ENCODE measurements around the gene SERPINA1. TPM values are rescaled to one million over a fixed set of nuclear protein-coding genes. Genes with fewer than 3 reads are reported as not detected.

The SERPINA1 gene
- total RNA-seq, 1 experiment from 2014 or later, result 10.5 TPM

GRCh38 chr14:94398182-94398479, 9.7 kb upstream of the SERPINA1 start:
- Histone ChIP-seq H3K27me3 (ENCODE audit: low read length) (no peaks in the 10 kb centered on the region), H3K4me3 (ENCODE audit: low read length) (no peak overlapping the region), H3K27ac (ENCODE audit: low read length) (no peak overlapping the region), H3F3A (ENCODE audit: low read length, unreplicated experiment) (no peaks in the 10 kb centered on the region), H2AFZ (ENCODE audit: low read length) (no peak overlapping the region), H3K9me2 (replicated peaks; ENCODE audit: low read length) (no peaks in the 10 kb centered on the region), H3K79me2 (ENCODE audit: low read length) (no peaks in the 10 kb centered on the region), H3K4me2 (ENCODE audit: low read length) (no peak overlapping the region), H3K9ac (ENCODE audit: low read length) (no peak overlapping the region), H4K20me1 (ENCODE audit: low read length) (no peaks in the 10 kb centered on the region), H3K36me3 (ENCODE audit: low read depth, low read length) (no peaks in the 10 kb centered on the region), H3K9me3 (ENCODE audit: low read length) (no peaks in the 10 kb centered on the region), H3K4me1 (ENCODE audit: insufficient read depth, low read length) (0 out of 2 replicates have a peak, but pooled peaks cover 4% of the 10 kb centered on the region)
- BruUV-seq (replicated peaks), result no TSS peak
- ChIA-PET CTCF (no interaction called here), POLR2A (ENCODE audit: unreplicated experiment) (no interaction called here)
- intact Hi-C loops (cut with micrococcal nuclease), result no loop called here
- DNase-seq (no peak), ATAC-seq (no peak)
- TF ChIP-seq EZH2phosphoT487 (IDR thresholded peaks at IDR 0.05; ENCODE audit: borderline replicate concordance, low read length) (no peak), EZH2 (IDR thresholded peaks at IDR 0.05; ENCODE audit: low read length, unreplicated experiment) (no peak)
- TF ChIP-seq, protein P1, sequence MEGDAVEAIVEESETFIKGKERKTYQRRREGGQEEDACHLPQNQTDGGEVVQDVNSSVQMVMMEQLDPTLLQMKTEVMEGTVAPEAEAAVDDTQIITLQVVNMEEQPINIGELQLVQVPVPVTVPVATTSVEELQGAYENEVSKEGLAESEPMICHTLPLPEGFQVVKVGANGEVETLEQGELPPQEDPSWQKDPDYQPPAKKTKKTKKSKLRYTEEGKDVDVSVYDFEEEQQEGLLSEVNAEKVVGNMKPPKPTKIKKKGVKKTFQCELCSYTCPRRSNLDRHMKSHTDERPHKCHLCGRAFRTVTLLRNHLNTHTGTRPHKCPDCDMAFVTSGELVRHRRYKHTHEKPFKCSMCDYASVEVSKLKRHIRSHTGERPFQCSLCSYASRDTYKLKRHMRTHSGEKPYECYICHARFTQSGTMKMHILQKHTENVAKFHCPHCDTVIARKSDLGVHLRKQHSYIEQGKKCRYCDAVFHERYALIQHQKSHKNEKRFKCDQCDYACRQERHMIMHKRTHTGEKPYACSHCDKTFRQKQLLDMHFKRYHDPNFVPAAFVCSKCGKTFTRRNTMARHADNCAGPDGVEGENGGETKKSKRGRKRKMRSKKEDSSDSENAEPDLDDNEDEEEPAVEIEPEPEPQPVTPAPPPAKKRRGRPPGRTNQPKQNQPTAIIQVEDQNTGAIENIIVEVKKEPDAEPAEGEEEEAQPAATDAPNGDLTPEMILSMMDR (conservative IDR thresholded peaks at IDR 0.05; ENCODE audit: low read depth, low read length), result no peak

- no peak overlapping the region for H3K27ac ChIP-seq (ENCODE audit: low read length)
- ATAC-seq (no peak), DNase-seq (no peak)
- intact Hi-C loops (cut with micrococcal nuclease), result no loop called here
- H3K9ac ChIP-seq (ENCODE audit: low read length), result no peak overlapping the region
- no peaks in the 10 kb centered on the region for H3K9me3 ChIP-seq (ENCODE audit: low read length)
- no peak overlapping the region for H3K4me2 ChIP-seq (ENCODE audit: low read length)
- H3K27me3 ChIP-seq (ENCODE audit: low read length), result no peaks in the 10 kb centered on the region
- H3K9me2 ChIP-seq (replicated peaks; ENCODE audit: low read length), result no peaks in the 10 kb centered on the region
- ChIA-PET CTCF (no interaction called here), POLR2A (ENCODE audit: unreplicated experiment) (no interaction called here)
- TF ChIP-seq EZH2 (IDR thresholded peaks at IDR 0.05; ENCODE audit: low read length, unreplicated experiment), result no peak
- no peak for TF ChIP-seq EZH2phosphoT487 (IDR thresholded peaks at IDR 0.05; ENCODE audit: borderline replicate concordance, low read length)
- TF ChIP-seq, protein P1 (conservative IDR thresholded peaks at IDR 0.05; ENCODE audit: low read depth, low read length), result no peak
- no peaks in the 10 kb centered on the region for H3K79me2 ChIP-seq (ENCODE audit: low read length)
- no peaks in the 10 kb centered on the region for H3F3A ChIP-seq (ENCODE audit: low read length, unreplicated experiment)
- 0 out of 2 replicates have a peak, but pooled peaks cover 4% of the 10 kb centered on the region for H3K4me1 ChIP-seq (ENCODE audit: insufficient read depth, low read length)
- no TSS peak for BruUV-seq (replicated peaks)
- H3K4me3 ChIP-seq (ENCODE audit: low read length), result no peak overlapping the region
- H4K20me1 ChIP-seq (ENCODE audit: low read length), result no peaks in the 10 kb centered on the region
- H3K36me3 ChIP-seq (ENCODE audit: low read depth, low read length), result no peaks in the 10 kb centered on the region
- no peak overlapping the region for H2AFZ ChIP-seq (ENCODE audit: low read length)
Measured at GRCh38 chr14:94397289-94398181, 9.1 kb upstream of the SERPINA1 start.

DNA sequence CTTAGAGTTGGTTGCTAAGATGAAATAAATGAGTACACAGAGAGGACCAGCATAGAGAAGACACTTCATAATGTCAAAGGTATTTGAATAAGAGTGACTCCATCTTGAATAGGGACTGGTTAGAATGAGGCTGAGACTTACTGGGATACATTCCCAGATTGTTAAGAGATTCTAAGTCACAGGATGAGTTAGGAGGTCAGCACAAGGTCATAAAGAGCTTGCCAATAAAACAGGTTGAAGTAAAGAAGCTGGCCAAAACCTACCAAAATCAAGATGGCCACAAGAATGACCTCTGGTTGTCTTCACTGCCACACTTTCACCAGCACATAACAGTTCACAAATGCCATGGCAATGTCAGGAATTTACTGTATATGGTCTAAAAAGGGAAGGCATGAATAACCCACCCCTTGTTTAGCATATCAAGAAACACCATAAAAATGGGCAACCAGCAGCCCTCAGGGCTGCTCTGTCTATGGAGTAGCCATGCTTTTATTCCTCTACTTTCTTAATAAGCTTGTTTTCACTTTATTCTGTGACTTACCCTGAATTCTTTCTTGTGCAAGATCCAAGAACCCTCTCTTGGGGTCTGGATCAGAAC, 8.3 kb upstream of the SERPINA1 start:
- no peak overlapping the region for H3K4me2 ChIP-seq (ENCODE audit: low read length)
- H3K79me2 ChIP-seq (ENCODE audit: low read length), result no peaks in the 10 kb centered on the region
- H3K27me3 ChIP-seq (ENCODE audit: low read length), result no peaks in the 10 kb centered on the region
- H3F3A ChIP-seq (ENCODE audit: low read length, unreplicated experiment), result no peaks in the 10 kb centered on the region
- intact Hi-C loops (cut with micrococcal nuclease), result no loop called here
- no peaks in the 10 kb centered on the region for H4K20me1 ChIP-seq (ENCODE audit: low read length)
- no TSS peak for BruUV-seq (replicated peaks)
- no peak overlapping the region for H3K9ac ChIP-seq (ENCODE audit: low read length)
- ChIA-PET POLR2A (ENCODE audit: unreplicated experiment) (no interaction called here), CTCF (no interaction called here)
- ATAC-seq, result no peak
- H2AFZ ChIP-seq (ENCODE audit: low read length), result no peak overlapping the region
- H3K27ac ChIP-seq (ENCODE audit: low read length), result no peak overlapping the region
- H3K4me3 ChIP-seq (ENCODE audit: low read length), result no peak overlapping the region
- DNase-seq, result no peak
- no peaks in the 10 kb centered on the region for H3K9me3 ChIP-seq (ENCODE audit: low read length)
- H3K36me3 ChIP-seq (ENCODE audit: low read depth, low read length), result no peaks in the 10 kb centered on the region
- no peaks in the 10 kb centered on the region for H3K9me2 ChIP-seq (replicated peaks; ENCODE audit: low read length)
- H3K4me1 ChIP-seq (ENCODE audit: insufficient read depth, low read length), result 0 out of 2 replicates have a peak, but pooled peaks cover 4% of the 10 kb centered on the region
- TF ChIP-seq, protein P1 (conservative IDR thresholded peaks at IDR 0.05; ENCODE audit: low read depth, low read length), result no peak
- TF ChIP-seq EZH2 (IDR thresholded peaks at IDR 0.05; ENCODE audit: low read length, unreplicated experiment), result no peak
- no peak for TF ChIP-seq EZH2phosphoT487 (IDR thresholded peaks at IDR 0.05; ENCODE audit: borderline replicate concordance, low read length)
